NCI-H128 (cell line): ENCODE measurements around the gene PCDHA7.
"Not testable (repeated sequence)": the region's sequence is repeated elsewhere in the genome, so short reads cannot be mapped to it uniquely, and the experiment has no call there.

Source experiments
- DNase-seq: peaks from one replicate; lab custom pipeline; 2025; ENCODE audit not compliant: unreplicated experiment; lab: John Stamatoyannopoulos, UW

Gene PCDHA7, protein sequence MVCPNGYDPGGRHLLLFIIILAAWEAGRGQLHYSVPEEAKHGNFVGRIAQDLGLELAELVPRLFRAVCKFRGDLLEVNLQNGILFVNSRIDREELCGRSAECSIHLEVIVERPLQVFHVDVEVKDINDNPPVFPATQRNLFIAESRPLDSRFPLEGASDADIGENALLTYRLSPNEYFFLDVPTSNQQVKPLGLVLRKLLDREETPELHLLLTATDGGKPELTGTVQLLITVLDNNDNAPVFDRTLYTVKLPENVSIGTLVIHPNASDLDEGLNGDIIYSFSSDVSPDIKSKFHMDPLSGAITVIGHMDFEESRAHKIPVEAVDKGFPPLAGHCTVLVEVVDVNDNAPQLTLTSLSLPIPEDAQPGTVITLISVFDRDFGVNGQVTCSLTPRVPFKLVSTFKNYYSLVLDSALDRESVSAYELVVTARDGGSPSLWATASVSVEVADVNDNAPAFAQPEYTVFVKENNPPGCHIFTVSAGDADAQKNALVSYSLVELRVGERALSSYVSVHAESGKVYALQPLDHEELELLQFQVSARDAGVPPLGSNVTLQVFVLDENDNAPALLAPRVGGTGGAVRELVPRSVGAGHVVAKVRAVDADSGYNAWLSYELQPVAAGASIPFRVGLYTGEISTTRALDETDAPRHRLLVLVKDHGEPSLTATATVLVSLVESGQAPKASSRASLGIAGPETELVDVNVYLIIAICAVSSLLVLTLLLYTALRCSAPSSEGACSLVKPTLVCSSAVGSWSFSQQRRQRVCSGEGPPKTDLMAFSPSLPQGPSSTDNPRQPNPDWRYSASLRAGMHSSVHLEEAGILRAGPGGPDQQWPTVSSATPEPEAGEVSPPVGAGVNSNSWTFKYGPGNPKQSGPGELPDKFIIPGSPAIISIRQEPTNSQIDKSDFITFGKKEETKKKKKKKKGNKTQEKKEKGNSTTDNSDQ

DNA sequence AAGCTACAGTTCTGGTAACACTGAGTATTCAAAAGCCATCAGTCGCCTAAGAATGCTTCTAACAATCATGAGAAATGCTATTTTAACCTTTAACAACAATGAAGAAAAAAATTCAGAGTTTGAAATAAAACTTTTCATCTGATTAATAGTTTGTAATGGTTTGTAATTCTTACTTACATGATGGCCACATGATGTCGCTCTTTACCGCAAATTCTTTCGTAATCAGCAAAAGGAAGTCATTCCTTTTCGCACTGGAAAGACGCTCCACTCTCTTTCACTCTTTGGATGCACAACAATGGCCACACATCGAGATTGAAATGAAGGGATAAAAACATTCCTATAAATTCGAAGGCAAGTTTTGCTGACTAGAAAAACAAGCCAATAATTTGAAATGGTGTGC is at the start of gene PCDHA7:
Gene PCDHA7, plus strand, starts transcription at position 277 of the 400 bp plus-strand sequence. Its CDS starts 115 bp downstream, at position 392.
- no peak for DNase-seq

DNA sequence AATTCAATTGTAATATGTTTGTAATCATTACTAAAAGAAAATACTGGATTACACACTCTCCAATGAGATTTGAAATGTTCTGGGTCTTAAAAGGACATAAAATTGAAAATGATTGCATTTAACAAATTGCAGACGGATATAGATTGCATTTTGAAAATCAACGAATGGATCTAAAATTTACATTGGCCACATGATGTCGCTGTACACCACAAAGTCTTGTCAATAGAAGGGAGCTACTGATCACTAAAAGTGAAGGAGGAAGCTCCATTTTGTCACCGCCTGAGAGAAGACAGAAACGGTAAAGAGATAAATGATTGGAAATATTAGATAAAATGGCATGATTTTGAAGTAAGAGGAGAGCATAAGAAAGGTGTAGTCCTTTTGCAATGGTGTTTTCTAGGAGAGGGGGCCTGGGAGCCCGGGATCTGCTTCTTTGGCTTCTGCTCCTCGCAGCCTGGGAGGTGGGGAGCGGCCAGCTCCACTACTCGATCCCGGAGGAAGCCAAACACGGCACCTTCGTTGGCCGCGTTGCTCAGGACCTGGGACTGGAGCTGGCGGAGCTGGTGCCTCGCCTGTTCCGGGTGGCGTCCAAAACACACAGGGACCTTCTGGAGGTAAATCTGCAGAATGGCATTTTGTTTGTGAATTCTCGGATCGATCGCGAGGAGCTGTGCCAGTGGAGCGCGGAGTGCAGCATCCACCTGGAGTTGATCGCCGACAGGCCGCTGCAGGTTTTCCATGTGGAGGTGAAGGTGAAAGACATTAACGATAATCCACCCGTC is 48.0 kb upstream of the PCDHA7 start, which contains the start of gene PCDHA1:
Gene PCDHA1, plus strand, starts transcription at position 236 of the 782 bp plus-strand sequence.
- peak; percentile 0 for DNase-seq

DNA sequence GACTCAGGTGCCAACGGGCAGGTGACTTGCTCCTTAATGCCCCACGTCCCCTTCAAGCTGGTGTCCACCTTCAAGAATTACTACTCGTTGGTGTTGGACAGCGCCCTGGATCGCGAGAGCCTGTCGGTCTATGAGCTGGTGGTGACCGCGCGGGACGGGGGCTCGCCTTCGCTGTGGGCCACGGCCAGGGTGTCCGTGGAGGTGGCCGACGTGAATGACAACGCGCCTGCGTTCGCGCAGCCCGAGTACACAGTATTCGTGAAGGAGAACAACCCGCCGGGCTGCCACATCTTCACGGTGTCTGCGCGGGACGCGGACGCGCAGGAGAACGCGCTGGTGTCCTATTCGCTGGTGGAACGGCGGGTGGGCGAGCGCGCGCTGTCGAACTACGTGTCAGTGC is 46.6 kb upstream of the PCDHA7 start:
- DNase-seq: not testable (repeated sequence)

DNA sequence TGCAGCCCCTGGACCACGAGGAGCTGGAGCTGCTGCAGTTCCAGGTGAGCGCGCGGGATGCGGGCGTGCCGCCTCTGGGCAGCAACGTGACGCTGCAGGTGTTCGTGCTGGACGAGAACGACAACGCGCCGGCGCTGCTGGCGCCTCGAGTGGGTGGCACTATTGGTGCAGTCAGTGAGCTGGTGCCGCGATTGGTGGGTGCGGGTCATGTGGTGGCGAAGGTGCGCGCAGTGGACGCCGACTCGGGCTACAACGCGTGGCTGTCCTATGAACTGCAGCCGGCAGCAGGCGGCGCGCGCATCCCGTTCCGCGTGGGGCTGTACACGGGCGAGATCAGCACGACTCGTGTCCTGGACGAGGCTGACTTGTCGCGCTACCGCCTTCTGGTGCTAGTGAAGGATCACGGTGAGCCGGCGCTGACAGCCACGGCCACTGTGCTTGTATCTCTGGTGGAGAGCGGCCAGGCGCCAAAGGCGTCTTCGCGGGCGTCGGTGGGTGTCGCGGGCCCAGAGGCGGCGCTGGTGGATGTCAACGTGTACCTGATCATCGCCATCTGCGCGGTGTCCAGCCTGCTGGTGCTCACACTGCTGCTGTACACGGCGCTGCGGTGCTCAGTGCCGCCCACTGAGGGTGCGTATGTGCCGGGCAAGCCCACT is 46.1 kb upstream of the PCDHA7 start:
- DNase-seq: not testable (repeated sequence)

DNA sequence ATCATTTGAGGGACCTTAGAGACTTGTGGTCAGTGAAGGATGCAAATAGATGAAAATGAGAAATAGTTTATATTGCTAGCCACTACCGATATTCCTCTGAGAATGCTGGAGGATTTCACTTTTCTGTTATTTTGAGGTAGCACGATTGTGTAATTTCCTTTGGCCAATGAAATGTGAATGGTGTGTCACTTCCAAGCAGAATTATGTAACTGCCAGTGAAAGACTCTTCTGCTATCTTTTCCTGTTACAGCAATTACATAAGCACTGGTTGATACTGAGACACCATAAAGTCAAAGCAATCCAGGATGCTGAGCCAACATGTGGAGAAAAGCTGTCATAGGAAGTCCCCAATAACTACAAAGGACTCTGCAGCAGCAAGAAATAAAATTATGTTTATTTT is 43.0 kb upstream of the PCDHA7 start:
- DNase-seq: no peak

DNA sequence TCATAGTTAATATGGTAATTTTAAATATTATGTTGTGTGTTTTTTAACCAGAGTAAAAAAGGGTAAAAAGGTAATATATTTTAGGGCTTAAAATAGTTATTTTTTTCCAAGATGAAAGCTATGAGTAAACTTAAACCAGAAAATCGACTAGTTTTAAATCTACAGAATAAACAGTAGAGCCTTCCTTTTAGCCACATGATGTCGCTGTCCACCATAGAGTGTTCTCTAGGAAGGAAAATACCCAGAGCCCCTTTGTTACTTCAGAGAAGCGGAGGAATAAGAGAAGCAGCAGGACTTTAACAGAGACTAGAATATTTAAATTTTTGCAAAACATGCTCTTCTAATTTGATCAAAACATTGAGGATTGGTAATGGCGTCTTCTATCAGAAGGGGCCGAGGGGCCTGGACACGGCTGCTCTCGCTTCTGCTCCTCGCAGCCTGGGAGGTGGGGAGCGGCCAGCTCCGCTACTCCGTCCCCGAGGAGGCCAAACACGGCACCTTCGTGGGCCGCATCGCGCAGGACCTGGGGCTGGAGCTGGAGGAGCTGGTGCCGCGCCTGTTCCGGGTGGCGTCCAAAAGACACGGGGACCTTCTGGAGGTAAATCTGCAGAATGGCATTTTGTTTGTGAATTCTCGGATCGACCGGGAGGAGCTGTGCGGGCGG is 39.3 kb upstream of the PCDHA7 start, which contains the start of gene PCDHA2:
Gene PCDHA2, plus strand, starts transcription at position 258 of the 664 bp plus-strand sequence.
- peak; percentile 59 for DNase-seq

DNA sequence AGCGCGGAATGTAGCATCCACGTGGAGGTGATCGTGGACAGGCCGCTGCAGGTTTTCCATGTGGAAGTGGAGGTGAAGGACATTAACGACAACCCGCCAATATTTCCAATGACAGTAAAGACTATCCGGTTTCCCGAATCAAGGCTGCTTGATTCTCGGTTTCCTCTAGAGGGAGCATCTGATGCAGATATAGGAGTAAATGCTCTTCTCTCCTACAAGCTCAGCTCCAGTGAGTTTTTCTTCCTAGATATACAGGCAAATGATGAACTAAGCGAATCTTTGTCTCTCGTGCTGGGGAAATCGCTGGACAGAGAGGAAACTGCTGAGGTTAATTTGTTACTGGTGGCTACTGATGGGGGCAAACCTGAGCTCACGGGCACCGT is 38.8 kb upstream of the PCDHA7 start:
- DNase-seq: peak; percentile 45

DNA sequence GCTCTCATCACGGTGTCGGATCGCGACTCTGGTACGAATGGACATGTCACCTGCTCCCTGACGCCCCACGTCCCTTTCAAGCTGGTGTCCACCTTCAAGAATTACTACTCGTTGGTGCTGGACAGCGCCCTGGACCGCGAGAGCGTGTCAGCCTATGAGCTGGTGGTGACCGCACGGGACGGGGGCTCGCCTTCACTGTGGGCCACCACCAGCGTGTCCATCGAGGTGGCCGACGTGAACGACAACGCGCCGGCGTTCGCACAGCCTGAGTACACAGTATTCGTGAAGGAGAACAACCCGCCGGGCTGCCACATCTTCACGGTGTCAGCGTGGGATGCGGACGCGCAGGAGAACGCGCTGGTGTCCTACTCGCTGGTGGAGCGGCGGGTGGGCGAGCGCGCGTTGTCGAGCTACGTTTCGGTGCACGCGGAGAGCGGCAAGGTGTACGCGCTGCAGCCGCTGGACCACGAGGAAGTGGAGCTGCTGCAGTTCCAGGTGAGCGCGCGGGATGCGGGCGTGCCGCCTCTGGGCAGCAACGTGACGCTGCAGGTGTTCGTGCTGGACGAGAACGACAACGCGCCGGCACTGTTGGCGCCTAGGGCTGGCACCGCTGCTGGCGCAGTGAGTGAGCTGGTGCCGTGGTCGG is 37.9 kb upstream of the PCDHA7 start:
- DNase-seq: not testable (repeated sequence)

DNA sequence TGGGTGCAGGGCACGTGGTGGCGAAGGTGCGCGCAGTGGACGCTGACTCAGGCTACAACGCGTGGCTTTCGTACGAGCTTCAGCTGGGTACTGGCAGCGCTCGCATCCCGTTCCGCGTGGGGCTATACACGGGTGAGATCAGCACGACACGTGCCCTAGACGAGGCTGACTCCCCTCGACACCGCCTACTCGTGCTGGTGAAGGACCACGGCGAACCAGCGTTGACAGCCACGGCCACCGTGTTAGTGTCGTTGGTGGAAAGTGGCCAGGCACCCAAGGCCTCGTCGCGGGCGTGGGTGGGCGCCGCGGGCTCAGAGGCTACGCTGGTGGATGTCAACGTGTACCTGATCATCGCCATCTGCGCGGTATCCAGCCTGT is 37.4 kb upstream of the PCDHA7 start:
- DNase-seq: no peak

DNA sequence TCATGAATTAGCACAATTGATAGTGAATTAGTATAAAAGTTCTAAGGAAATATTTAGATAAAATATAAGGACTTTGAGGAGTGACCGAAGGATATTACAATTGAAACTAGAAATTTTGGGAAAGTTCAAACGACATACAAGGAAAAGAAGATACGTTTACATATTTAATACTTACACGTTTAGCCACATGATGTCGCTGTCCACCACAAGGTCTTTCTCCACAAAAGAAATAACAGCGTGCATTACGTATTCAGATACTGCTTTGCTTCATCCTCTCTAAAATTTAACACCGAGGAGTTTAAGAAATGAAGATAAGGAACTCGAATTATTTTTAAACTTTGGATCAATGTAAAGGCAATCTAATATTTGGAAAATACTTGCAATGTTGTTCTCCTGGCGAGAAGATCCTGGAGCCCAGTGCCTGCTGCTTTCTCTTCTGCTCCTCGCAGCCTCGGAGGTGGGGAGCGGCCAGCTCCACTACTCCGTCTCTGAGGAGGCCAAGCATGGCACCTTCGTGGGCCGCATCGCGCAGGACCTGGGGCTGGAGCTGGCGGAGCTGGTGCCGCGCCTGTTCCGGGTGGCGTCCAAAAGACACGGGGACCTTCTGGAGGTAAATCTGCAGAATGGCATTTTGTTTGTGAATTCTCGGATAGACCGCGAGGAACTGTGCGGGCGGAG is 33.1 kb upstream of the PCDHA7 start, which contains the start of gene PCDHA3:
Gene PCDHA3, plus strand, starts transcription at position 242 of the 678 bp plus-strand sequence.
- no peak for DNase-seq

DNA sequence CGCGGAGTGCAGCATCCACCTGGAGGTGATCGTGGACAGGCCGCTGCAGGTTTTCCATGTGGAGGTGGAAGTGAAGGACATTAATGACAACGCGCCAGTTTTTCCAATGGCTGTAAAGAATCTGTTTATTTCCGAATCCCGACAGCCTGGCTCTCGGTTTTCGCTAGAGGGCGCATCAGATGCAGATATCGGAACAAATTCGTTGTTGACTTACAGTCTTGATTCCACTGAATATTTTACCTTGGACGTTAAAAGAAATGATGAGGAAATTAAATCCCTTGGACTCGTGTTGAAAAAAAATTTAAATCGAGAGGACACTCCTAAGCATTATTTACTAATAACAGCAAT is 32.6 kb upstream of the PCDHA7 start:
- no peak for DNase-seq

DNA sequence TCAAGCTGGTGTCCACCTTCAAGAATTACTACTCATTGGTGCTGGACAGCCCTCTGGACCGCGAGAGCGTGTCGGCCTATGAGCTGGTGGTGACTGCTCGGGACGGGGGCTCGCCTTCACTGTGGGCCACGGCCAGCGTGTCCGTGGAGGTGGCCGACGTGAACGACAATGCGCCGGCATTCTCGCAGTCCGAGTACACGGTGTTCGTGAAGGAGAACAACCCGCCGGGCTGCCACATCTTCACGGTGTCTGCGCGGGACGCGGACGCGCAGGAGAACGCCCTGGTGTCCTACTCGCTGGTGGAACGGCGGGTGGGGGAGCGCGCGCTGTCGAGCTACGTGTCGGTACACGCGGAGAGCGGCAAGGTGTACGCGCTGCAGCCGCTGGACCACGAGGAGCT is 31.7 kb upstream of the PCDHA7 start:
- DNase-seq: not testable (repeated sequence)

DNA sequence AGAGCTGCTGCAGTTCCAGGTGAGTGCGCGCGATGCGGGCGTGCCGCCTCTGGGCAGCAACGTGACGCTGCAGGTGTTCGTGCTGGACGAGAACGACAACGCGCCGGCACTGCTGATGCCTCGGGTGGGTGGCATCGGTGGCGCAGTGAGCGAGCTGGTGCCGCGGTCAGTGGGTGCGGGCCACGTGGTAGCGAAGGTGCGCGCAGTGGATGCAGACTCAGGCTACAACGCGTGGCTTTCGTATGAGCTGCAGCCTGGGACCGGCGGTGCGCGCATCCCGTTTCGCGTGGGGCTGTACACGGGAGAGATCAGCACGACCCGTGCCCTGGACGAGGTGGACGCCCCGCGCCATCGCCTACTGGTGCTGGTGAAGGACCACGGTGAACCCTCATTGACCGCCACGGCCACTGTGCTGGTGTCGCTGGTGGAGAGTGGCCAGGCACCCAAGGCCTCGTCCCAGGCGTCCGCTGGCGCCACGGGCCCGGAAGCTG is 31.2 kb upstream of the PCDHA7 start:
- DNase-seq: no peak

DNA sequence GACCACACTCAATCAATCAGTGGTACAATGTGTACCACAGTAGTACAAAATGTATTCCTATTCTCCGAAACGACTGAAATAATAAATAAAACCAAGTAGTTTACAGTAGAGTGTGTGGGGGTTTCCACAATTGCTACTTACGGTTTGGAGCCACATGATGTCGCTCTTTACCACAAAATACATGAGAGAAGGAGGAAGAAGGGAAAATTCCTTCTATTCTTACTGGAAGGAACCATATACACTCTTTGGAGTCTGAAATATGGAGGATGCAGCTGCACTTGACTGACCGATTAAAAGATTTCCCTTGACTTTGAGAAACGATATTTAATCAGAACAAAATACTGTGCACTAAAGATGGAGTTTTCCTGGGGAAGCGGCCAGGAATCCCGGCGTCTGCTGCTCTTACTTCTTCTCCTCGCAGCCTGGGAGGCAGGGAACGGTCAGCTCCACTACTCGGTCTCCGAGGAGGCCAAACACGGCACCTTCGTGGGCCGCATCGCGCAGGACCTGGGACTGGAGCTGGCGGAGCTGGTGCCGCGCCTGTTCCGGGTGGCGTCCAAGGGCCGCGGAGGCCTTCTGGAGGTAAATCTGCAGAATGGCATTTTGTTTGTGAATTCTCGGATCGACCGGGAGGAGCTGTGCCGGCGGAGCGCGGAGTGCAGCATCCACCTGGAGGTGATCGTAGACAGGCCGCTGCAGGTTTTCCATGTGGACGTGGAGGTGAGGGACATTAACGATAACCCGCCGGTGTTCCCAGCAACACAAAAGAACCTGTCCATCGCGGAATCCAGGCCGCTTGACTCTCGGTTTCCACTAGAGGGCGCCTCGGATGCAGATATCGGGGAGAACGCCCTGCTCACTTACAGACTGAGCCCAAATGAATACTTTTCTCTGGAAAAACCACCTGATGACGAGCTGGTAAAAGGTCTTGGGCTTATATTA is 27.0 kb upstream of the PCDHA7 start, which contains the start of gene PCDHA4:
Gene PCDHA4, plus strand, starts transcription at position 235 of the 942 bp plus-strand sequence.
- DNase-seq: no peak

DNA sequence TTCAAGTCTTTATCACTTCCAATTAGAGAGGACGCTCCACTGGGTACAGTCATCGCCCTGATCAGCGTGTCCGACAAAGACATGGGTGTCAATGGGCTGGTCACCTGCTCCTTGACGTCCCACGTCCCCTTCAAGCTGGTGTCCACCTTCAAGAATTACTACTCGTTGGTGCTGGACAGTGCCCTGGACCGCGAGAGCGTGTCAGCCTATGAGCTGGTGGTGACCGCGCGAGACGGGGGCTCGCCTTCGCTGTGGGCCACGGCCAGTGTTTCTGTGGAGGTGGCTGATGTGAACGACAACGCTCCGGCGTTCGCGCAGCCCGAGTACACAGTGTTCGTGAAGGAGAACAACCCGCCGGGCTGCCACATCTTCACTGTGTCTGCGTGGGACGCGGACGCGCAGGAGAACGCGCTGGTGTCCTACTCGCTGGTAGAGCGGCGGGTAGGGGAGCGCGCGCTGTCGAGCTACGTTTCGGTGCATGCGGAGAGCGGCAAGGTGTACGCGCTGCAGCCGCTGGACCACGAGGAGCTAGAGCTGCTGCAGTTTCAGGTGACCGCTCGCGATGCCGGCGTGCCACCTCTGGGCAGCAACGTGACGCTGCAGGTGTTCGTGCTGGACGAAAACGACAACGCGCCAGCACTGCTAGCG is 25.7 kb upstream of the PCDHA7 start:
- not testable (repeated sequence) for DNase-seq

DNA sequence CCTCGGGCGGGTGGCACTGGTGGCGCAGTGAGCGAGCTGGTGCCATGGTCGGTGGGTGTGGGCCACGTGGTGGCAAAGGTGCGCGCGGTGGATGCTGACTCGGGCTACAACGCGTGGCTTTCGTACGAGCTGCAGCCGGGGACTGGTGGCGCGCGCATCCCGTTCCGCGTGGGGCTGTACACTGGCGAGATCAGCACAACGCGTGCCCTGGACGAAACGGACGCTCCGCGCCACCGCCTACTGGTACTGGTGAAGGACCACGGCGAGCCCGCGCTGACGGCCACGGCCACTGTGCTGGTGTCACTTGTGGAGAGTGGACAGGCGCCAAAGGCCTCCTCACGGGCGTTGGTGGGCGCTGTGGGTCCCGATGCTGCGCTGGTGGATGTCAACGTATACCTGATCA is 25.2 kb upstream of the PCDHA7 start:
- no peak for DNase-seq
